Measurements from ENCODE around the gene RGS9.
"Not testable (repeated sequence)": the region's sequence is repeated elsewhere in the genome, so short reads cannot be mapped to it uniquely, and the experiment has no call there.

The RGS9 gene

GRCh38 chr17:65115839-65116238, 21.3 kb upstream of the RGS9 start:
- no peak for DNase-seq (ENCODE audit: low read depth)

GRCh38 chr17:65116515-65116914, 20.7 kb upstream of the RGS9 start:
- DNase-seq (ENCODE audit: low read depth), result not testable (repeated sequence)

- no peak for DNase-seq (ENCODE audit: low read depth)
These were observed 19.7 kb upstream of the RGS9 start for GRCh38 chr17:65117384-65118035.

- no peak for DNase-seq (ENCODE audit: low read depth)
These were observed 15.8 kb upstream of the RGS9 start for GRCh38 chr17:65121368-65121767.

GRCh38 chr17:65121916-65122806, 15.0 kb upstream of the RGS9 start:
- no peak for DNase-seq (ENCODE audit: low read depth)

DNA sequence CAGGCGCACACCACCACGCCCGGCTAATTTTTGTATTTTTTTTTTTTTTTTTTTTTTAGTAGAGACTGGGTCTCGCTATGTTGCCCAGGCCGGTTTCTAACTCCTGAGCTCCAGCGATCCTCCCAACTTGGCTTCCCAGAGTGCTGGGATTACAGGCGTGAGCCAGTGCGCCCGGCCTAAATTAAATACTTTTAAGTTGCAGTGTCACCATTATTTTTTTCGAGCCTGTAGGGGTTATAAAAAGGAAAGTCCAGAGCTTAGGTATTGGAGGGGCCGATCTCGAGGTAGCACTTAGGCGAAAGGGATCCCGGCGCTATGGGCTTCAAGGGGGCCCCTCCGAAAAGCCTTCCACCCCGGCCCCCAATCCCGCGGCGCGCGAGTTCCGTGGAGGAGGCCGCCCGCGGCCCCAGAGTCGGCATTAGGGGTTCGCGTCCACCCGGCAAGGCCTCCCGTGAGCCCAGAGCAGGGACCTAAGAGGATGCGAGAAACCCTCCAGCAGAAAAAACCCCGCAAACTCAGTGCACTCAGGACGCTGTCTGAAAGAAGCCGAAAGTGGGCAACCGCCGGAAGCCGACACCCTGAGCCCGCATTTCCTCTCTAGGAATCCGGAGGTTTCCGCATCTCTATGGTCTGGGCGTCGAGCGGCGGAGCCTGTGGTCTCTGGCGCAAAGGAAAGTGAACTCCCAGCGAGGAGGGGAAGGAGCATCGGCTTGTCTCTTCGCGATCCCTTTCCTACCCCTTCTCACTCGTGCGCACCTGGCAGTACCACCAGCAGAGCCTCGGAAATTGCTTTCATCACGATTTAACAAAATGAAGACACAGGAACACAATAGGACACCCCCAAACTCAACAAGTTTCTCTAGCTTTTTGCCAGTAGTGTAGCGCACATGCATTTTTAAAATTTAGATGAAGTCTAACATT, 14.1 kb upstream of the RGS9 start:
- peak; percentile 96 for DNase-seq (ENCODE audit: low read depth)

GRCh38 chr17:65123757-65124675, 13.2 kb upstream of the RGS9 start:
- DNase-seq (ENCODE audit: low read depth), result peak; percentile 77

DNA sequence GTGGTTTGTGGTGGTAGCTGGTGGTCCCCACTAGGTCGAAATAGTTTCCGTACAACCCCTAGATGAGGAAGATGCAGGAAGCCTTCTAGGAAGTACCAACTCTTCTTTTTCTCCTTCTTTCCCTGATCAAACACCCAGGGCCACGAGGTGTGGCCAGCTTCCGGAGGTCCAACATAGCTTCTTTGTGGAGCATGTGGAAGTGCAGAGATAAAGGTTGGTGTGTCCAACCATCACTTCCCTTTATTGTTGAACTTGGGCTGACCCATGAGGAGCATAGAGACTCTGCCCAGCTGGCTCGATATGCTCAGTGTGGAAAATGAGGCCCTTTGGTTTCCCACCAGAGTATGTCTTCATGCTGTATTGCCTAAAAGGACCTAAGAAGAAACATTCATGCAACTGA, 6.3 kb upstream of the RGS9 start:
- no peak for DNase-seq (ENCODE audit: low read depth)

DNA sequence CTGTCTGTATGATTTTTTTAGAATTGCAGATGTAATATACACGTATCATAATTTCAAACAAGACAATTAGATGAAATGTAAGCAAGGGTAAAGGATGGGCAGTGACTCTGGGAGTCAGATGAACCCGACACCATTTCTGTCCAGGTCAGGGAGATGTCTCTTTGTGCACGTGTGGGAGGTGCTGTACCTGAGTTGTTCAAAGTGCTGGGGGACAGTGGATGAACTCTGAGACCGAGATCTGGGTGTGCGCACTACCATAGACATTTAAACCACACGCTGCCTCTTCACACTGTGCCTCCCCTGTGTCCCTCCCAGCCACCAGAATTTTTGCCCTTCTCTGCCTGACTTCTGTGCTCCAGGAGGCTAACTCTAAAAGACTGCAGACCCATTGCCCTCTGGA, 5.9 kb upstream of the RGS9 start:
- DNase-seq (ENCODE audit: low read depth), result no peak

GRCh38 chr17:65131946-65132345, 5.2 kb upstream of the RGS9 start:
- DNase-seq (ENCODE audit: low read depth), result peak; percentile 99

DNA sequence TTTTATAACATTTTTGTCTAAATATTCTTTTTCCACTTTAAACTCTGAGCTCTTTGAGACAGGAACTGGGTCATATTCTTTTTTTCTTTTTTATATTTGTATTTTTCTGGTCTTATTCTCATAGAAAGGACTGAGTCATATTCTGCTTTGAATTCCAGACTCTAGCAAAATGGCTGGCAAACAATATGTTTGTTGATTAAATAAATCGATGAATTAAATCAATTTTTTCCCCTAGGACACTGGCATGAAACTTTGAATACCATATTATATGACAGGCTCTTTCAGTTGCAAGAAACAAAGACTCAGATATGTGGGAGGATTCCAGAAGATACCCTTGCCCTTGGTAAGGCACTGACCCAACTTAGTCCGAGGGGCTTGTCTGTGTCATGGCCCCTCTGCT, 3.1 kb upstream of the RGS9 start:
- no peak for DNase-seq (ENCODE audit: low read depth)

DNA sequence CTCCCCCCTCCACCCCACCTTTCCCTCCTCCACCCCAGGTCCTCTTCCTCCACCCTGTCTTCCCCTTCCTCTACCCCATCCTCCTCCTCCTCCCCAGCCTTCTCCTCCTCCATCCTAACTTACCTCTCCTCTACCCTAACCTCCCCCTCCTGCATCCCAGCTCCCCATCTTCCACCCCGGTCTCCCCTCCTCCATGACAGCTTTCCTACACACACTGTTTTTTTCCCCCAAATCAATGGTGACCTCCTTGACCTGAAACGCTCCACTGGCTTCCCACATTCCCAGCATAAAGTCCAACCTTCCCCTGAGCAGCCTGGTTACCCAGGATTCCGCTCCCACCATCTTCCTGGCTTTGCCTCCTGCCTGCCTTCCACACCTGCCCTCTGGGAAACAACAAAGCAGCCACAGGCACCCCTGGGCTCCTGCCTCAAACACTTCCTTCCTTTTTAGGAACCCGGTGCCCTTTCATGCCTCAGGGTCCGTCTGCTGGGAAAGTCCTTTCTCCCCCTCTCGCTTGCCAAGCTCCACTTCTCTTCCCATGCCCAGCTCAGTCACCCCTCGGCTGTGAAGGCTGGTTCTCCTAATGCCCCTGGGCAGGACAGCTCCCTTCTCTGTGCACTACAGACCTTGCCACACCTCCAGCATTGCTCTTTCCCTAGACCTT, 2.1 kb downstream of the RGS9 start:
- no peak for DNase-seq (ENCODE audit: low read depth)

DNA sequence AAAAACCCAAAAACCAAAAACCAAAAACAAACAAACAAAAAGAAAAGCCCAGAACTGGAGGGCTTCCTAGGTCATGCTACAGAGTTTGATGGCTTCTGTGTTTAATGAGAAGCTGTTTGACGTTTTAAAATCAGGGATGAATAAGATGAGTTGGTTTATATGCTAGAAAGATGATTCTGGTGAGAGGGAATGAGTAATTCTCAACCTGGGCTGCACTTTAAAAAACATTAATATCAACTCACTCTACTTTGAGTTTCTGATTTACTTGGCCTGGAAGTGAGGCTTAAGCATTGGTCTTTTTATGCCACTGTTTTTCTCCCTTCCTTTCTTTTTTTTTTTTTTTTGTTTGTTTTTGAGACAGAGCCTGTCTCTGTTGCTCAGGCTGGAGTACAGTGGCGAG, 5.1 kb downstream of the RGS9 start:
- DNase-seq (ENCODE audit: low read depth), result no peak

GRCh38 chr17:65143889-65144604, 6.9 kb downstream of the RGS9 start:
- DNase-seq (ENCODE audit: low read depth), result no peak

DNA sequence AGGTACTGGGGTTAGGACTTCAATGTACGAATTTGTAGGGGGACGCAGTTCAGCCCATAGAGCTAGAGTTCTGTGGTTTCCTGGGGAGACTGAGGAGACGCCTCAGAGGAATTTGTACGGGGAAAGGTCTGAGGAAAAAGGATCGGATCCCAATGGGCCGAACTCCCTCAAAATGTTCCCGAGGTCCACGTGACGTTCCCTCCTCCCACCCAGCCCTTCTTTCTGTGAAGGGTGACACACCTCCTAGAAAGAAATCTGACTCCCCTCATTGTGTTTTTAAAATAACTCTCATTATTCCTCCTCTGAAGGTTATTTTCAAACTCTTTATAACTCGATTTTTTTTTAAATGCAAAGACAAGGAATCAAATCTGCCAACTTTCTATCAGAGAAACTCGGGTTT, 8.6 kb downstream of the RGS9 start:
- DNase-seq (ENCODE audit: low read depth), result no peak

- no peak for DNase-seq (ENCODE audit: low read depth)
These were observed 10.8 kb downstream of the RGS9 start for GRCh38 chr17:65147955-65148354.

DNA sequence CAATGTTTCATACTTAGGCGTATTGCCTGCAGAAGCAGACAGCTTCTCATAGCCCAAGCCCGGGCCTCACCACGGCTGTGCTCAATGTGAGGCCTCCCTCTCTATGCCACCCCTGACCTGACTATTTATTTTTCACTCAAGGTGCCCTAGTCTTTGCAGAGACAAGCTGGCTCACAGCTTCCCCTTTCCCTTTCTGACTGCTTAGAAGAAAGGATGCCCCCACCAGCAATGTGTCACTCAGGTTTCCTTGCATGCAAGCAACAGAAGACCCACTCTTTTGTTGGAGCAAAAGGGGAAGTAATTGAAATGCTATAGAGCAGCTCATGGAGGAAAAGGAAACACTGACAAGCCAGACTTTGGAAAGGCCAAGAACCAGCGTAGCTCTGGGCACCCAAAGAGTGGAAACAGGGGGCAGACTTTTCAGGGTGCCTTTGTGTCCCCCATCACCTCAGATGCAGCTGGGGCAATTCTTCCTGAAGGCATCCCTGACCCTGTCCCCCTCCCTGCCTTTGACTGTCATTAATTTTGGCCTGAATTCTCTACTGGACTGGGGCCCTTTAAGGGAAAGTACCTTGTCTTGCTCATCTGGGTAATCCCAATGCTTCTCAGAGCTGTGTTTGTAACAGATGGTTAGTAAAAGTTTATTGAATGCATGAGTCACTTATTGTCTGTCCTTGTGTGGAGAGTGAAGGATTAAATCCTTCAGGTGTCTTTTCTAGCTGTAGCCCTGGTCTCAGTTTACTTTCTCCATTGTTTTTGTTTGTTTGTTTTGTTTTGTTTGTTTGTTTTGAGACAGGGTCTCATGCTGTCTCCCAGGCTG, 17.8 kb downstream of the RGS9 start:
- DNase-seq (ENCODE audit: low read depth), result peak; percentile 74

DNA sequence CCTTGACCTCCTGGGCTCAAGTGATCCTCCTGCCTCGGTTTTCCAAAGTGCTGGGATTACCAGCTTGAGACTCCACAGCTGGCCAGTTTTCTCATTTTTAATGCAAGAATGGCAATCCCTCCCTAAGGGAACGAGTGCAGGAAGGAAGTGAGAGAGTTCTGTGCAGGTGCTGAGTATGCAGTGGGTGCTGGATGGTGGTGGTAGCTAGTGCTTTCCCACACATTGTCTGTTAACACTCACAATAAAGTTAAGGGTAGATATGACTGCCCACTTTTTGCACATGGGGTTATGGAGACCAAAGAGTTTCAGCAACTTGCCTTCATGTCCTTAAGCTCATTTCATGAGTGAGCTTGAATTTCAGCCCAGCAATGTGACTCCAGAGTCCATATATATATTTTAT, 18.5 kb downstream of the RGS9 start:
- no peak for DNase-seq (ENCODE audit: low read depth)

DNA sequence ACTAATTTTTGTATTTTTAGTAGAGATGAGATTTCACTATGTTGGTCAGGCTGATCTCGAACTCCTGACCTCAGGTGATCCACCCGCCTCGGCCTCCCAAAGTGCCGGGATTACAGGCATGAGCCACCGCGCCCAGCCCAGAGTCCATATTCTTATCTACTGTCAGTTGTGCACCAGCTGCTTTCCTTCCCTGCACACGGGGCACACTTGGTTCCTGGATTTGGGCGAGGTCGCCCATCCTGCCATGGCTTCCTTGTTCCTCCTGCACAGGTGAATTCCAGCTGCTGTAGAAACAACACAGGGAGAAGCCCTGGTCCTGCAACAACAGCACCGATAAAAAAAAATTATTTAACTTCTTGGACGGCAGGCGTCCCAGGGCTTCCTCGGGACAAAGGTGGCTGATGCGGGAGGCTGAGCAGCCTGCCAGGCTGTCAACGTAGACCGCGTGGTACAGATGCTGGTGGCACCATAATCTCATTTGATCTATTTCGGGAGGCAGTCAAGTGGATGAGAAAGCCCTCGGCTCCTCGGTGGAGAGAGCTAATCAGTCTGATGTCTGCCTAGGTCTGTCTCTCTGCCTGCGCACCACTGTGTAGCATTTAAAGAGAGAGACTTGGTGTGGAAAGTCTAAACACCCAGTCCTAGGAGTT, 19.1 kb downstream of the RGS9 start:
- DNase-seq (ENCODE audit: low read depth), result no peak
